ENCODE results near the gene CREB3L1.
"Not testable (repeated sequence)": the region's sequence is repeated elsewhere in the genome, so short reads cannot be mapped to it uniquely, and the experiment has no call there.

The CREB3L1 gene

DNA sequence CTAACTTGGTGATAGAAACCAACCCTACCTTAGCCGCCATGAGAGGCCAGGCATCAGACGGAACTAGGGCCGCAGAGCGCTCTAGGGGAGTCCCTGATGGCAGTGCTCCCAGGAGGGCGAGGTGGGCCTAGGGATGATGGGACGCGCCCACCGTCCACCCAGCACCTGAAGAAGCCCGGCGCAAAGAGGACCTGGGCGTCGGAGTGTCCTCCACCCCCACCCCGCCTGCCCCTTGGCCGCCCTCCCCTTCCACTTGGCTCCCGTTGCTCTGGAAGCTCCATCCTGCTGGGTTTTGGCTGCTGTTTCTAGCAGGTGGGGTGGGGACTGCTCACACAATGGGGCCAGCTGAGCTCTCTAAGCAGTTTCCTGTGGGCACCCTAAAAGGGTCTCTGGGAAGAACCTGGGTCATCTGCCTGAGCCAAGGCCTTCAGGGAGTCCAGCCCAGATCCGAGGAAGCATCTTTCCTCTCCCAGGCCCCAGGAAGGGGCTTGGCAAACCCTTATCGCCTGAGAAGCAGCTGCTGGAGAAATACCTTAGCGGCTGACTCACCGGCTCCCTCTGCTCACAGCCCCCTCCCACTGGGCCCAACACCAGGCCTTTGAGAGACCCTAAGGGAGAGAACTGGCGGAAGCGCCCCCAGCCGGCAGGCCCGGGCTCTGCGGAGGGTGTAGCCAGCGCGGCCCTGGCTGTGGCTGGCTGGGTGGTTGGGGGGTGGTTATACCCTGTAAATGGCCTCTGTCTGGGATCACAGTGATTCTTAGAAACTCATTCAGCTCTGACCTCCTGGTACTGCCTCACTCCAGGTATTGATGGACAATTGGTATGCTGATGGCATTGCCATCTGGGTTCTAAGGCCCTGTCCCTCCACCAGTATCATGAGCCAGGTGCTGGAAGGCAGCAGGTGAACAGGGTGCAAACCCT is 19.3 kb downstream of the CREB3L1 start:
- no peak for DNase-seq (ENCODE audit: low spot score)

DNA sequence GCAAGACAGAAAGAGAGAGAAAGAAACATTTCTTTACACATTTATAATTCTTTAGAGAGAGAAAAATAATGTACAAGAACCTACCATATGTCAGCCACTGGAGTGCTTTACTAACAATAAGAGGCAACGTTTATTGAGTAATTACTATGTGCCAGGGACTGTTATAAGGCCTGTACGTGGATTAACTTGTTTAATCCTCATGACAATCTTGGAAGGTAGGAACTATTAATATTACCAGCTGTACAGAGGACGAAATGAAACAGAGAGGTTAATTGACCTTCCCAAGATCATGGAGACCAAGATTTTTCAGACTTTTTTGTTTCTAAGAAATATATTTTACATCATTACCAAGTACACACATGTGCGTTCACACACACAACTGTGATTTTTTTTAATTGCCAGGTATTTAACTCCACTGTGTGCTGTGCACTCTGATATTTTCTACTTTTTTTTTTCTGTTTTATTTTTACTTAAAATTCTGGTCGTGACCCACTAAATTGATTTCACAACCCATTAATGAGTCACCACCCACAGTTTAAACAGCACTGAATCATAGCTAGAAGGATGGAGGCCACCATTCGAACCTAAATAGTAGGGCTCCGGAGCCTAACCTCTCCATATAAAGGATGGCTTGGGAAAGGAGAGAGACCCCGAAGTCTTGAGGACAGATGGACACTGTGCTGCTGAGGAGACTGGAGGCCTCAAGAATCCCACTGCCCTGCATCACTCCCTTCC is 21.4 kb downstream of the CREB3L1 start:
- no peak for DNase-seq (ENCODE audit: low spot score)

DNA sequence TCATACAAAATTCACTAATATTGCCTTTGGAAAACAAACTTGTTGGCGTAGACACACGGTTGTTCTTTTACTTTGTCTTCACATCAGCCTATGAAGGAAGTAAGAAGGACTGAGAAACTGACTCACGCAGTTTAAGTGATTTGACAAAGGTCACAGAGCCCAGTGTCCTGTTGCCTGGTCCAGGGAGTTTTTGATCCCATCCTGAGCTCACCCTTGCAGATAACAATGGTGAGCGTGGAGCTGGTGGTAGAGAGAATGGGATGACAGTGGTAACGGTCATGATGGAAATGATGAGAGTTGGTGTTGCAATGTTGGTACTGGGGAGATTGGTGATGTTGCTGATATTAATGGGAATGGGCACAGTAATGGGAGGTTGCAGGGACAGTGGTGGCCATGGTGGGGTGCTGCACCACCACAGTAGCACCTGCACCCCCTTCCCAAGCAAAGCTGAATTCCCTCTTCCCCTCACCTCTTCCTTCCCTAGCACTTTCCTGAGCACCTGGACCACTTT is 22.0 kb downstream of the CREB3L1 start:
- DNase-seq (ENCODE audit: low spot score) = no peak

DNA sequence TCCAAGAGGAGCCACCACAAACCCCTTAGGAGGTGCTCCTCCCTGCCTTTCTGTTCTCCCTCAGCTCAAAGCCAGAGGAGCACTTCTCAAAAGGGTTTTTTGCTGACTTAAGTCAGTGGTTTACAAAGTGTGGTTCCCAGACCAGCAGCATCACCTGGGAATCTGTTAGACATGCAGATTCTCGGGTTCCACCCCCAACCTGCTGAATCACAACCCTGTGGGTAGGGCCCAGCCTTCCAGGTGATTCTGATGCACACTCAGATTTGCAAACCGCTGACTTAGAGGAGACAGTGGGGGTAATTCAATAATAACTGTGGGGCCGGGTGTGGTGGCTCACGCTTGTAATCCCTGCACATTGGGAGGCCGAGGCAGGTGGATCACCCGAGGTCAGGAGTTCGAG is 22.8 kb downstream of the CREB3L1 start:
- no peak for DNase-seq (ENCODE audit: low spot score)

DNA sequence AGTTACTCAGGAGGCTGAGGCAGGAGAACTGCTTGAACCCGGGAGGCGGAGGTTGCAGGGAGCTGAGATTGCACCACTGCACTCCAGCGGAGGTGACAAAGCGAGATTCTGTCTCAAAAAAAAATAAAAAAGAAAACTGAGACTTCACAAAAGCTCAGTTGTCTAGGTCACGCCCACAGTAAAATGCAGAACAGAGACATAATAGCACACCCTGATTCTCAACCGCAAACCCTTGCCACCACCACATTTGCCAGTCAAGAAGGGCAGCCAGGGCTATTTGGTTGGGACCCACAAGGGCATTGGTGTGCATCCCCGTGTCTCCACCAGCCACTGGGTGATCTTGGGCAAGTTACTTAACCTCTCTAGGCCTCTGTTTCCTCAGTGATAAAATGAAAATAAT is 25.4 kb downstream of the CREB3L1 start:
- DNase-seq (ENCODE audit: low spot score) = no peak

DNA sequence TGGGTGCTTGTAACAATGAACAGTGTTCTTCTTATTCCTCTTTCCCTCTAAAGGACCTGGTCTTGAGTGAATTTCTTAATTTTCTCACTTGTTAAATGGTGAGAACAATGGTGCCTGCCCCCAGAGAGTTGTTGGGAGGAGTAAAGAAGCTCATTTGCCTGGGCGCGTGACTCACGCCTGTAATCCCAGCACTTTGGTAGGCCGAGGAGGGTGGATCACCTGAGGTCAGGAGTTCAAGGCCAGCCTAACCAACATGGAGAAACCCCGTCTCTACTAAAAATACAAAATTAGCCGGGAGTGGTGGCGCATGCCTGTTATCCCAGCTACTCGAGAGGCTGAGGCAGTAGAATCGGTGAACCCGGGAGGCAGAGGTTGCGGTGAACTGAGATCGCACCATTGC is 26.6 kb downstream of the CREB3L1 start:
- DNase-seq (ENCODE audit: low spot score) = not testable (repeated sequence)

DNA sequence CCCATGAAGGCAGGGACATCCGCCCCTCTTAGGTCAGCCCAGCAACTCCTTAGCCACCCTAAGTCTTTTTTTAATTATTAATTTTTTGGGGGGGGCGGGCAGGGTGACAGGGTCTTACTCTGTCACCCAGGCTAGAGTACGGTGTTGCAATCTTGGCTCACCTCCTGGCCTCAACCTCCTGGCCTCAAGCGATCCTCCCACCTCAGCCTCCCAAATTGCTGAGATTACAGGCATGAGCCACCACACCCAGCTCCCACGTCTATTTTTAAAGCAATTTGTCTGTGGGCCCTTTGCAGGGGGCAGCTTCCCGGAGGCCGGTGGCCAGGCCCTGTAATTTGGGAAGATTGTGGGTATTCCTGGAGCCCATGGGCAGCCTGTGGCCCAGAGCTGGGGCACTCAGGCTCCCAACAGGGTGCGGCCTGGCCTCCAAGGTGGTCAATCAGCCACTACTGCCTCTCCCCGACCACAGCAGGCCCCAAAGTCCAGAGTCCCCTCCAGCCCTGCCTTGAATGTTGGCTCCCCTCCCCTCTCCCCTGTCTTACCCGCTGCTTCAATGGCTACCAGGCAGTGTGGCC is 27.2 kb downstream of the CREB3L1 start:
- DNase-seq (ENCODE audit: low spot score) = no peak

DNA sequence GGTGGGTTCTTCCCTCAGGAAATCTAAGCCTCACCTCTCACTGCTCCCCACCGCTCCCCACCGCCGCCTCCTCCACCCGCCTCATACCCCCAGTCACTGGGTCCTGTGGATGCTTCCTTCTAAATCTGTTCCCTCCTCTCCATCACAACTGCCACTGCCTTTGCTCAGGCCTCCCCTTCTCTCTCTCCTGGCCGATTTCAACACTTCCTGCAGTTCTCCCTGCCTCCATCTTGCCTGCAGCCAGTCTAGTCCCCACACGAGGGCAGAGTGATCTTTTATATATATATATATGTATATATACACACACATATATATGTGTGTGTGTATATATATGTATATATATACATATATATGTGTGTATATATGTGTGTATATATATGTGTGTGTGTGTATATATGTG is 27.8 kb downstream of the CREB3L1 start:
- no peak for DNase-seq (ENCODE audit: low spot score)

DNA sequence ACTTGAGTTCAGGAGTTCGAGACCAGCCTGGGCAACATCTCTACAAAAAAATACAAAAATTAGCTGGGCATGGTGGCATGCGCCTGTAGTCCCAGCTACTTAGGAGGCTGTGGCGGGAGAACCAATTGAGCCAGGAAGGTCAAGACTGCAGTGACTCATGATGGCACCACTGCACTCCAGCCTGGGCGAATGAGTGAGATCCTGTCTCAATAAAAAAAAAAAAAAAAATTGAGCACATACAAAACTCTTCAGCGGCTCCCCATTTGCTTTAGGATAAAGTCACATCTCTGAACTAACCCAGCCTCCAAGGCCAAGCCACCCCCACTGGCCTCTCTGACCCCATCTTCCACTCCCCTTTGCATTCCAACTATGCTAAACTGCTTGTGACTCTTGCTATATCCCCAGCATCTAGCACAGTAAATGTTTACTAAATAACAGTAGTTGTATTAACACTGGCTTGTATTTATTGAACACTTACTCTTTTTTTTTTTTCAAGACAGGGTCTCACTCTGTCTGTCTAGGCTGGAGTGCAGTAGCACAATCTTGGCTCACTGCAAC is 28.9 kb downstream of the CREB3L1 start:
- DNase-seq (ENCODE audit: low spot score) = no peak

DNA sequence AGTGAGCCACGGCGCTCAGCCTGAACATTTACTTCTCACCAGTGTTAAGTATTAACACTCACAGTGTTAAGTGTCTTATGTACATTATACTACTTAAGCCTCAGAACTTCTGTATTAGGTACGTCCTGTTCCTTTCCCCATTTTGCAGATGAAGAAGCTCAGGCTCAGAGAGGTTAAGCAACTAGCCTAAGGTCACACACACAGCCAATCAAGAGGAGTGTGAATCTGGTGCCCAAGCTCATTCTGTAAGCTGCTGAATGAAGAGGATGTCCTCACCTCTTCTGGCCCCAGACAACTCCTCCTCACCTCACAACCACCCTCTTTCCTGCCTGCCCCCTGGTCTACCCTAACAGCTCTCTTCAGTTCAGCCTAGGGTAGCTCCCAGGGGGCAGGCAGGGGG is 29.9 kb downstream of the CREB3L1 start:
- DNase-seq (ENCODE audit: low spot score) = no peak

DNA sequence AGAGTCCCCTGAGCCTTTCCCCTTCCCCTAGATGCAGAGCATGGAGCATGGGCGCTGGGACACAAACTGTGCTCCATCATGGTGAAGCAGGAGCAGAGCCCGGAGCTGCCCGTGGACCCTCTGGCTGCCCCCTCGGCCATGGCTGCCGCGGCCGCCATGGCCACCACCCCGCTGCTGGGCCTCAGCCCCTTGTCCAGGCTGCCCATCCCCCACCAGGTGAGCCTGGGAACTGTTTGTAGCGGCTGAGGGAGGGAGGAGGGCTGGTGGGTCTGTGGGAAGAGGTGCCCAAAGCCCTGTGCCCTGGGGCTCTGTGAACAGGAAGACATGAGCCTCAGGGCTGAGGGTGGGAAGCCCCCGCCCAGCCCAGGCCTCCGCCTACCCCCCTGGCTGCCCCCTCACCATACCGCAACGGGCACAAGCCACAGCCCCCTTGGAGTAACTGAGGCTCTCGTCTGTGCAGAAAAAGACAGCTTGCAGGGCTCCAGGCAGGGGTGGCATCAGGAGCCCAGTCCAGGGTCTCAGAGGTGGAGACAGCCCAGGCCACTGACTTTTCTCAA is 30.4 kb downstream of the CREB3L1 start:
- DNase-seq (ENCODE audit: low spot score) = no peak

DNA sequence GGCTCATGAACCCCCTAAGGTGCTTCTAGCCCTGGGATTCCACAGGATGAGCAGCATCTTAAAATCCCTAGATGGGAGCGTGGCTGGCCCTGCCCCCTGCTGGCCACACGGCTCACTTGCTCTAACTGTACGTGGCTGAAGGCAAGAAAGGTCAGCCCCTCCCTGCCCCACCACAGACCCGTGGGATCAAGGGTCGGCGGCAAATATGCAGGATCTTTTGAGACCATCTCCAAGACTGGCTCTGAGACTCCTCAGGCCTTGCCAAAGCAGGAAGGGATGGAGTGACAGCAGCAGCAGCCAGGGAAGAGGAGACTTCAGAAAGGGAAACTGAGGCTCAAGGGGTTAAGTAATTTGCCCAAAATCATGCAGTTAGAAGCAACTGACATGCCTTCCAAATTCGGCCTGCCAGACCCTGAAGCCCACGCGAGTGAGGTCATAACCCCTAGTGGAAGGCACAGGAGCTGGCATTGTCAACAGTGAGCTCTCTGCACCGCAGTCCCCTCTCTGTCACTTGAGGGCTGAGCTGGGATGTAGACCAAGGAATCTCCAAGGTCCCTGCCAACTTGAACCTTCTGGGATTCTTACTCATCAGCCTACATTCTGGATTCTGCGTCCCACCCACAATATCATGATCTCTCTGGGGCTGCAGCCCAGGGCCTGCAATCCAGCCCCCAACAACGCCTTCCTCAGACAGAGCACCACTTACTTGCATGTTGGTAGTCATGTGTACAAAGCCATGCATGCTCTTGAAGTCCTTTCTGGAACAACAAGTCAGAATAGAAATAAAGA is 31.4 kb downstream of the CREB3L1 start:
- peak; percentile 84 for DNase-seq (ENCODE audit: low spot score)

DNA sequence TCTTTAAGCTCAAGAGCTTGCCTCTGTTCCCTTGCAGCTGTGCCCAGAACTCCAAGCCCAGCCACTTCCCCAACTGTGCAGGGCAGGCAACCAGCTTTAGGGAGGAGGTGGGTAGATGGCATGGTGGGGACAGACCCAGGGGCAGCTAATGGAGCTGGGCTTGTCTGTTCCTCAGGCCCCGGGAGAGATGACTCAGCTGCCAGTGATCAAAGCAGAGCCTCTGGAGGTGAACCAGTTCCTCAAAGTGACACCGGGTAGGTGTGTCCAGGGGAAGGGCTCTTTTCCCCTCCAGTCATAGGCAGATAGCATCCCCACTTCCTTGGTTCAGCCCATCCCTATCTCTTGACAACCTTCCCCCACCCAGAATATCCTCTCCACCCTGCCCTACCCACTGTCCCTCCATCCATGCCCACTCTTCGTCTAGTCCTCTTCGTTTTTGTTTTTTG is 32.4 kb downstream of the CREB3L1 start:
- DNase-seq (ENCODE audit: low spot score) = no peak

DNA sequence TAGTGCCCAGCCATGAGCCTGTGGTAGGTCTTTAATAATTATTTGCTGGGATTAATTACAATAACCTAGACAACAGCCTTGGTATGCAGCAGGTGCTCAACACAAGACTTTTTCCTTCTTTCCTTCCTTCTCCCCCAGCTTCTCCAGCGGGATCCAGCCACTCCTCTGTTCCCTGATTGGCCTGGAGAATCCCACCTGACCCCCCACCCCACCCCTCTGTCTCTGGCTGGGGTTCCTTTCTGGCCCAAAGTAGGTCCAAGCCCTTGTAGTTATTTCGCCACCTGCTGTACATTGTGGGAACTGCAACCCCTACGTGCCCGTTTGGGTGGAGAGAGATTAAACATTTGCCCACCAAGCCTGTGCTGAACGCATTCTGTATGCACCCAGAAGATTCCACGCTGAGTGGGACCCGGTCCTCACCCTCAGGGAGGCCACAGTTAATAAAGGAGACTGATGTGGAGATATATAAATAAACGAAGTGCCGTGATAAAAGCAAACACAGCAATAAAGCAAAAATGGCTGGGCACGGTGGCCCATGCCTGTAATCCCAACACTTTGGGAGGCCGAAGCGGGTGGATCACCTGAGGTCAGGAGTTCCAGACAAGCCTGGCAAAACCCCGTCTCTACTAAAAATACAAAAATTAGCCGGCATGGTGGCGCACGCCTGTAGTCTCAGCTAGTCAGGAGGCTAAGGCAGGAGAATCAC is 37.7 kb downstream of the CREB3L1 start:
- DNase-seq (ENCODE audit: low spot score) = no peak

DNA sequence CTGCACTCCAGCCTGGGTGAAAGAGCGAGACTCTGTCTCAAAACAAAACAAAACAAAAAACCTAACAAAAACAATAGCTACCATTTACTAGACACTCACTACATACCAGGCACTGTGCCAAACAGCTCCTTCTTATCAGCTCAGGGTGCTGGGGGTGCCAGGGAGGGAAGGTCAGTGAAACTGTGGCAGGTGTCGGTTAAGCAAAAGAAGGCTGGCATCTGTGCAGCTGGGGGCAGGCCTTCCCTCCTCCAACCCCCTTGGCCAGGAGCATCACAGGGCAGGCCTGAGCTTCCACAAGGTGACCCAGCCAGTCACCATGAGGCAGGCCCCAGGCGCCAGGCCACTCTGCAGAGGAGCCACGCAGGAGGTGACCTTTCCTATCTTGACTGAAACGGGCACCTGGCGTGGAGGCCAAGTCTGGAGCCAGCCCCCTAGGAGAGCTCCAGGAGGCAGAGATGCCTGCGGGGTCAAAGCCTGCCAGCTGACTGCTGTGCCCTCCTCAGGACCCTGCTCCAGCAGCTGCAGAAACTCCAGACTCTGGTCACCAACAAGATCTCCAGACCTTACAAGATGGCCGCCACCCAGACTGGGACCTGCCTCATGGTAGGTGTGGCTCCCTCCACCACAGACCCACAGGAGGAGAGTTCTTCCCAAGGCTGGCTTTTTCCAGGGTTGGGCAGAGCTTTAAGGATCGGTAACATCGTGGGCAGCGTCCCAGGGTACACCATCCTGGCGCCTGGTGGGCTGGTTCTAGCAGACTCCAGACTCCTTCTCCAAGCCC is 38.5 kb downstream of the CREB3L1 start:
- DNase-seq (ENCODE audit: low spot score) = no peak

DNA sequence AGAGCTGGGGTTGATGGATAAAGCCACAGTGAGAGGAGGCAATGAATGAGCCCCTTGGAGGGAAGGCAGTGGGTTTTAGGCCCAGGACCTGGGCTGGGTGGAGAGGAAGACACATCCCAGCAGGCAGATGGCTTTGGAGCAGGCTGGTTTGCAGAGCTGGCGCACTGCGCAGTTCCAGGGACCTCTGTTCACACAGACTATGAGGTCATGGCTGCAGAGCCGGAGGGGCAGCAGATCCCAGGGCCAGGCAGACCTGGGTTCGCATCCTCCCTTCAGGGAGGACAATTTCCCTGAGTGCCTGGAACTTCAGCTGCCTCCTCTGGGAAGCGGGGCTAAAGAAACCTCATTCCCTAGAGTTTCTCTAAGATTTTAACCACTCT is 41.6 kb downstream of the CREB3L1 start:
- no peak for DNase-seq (ENCODE audit: low spot score)

DNA sequence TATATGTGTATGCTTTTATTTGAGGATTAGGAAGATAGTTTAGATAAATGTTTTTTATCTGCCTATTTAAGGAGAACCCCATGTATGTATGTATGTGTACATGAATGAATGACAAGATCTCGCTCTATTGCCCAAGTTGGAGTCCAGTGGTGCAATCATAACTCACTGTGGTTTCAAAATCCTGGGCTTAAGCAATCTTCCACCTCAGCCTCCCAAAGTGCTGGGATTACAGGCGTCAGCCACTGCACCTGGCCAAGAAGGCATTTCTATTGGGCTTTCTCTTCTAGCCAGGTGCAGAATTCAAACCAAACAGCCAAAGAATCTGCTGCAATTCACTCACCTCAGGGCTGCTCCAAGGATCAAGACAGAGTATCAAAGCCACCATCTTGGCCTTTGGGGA is 44.3 kb downstream of the CREB3L1 start:
- DNase-seq (ENCODE audit: low spot score) = no peak

DNA sequence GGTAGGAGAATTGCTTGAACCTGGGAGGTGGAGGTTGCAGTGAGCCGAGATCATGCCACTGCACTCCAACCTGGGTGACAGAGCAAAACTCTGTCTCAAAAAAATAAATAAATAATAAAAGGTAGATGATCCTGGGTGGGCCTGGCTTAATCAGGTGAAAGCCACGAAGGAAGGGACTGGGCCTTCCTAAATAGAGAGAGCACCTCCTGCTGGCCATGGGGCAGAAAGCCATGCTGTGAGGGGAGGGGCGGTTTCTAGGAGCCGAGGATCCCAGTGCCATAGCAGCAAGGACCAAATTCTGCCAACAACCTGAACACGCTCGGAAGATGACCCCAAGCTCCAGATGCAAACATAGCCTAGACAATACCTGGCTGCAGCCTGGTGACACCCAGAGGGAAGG is 45.3 kb downstream of the CREB3L1 start:
- no peak for DNase-seq (ENCODE audit: low spot score)

DNA sequence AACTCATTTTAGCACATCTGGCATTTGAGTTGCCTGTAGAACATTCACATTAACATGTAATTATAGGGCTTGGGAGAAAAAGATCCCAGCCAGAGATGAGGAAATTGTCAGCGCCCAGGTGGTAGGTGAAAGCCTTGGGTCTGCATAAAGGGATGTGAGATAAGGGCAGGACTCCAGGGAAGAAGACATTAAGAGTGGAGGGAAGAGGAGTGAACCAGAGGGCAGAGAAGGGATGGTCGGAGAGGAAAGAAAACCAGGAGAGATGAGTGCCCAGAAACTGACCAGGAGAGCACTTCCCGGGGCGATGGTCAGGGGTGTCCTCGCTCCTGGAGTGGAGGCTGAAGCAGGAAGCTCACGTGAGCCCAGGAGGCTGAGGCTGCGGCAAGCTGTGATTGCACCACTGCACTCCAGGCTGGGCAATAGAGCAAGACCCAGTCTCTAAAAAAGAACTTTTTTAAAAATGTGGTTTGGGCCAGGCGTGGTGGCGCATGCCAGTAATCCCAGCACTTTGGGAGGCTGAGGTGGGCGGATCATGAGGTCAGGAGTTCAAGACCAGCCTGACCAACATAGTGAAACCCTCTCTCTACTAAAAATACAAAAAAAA is 49.5 kb downstream of the CREB3L1 start:
- no peak for DNase-seq (ENCODE audit: low spot score)
